Activated T-cell treated with anti-CD3 and anti-CD28 coated beads for 1 hour (primary cell): ENCODE data around the gene CORIN.

Source experiments
- DNase-seq: peaks from one replicate; pipeline ENCODE4 v3.0.0-alpha.2; 2020; ENCODE audit warnings: low read depth

CORIN gene, protein sequence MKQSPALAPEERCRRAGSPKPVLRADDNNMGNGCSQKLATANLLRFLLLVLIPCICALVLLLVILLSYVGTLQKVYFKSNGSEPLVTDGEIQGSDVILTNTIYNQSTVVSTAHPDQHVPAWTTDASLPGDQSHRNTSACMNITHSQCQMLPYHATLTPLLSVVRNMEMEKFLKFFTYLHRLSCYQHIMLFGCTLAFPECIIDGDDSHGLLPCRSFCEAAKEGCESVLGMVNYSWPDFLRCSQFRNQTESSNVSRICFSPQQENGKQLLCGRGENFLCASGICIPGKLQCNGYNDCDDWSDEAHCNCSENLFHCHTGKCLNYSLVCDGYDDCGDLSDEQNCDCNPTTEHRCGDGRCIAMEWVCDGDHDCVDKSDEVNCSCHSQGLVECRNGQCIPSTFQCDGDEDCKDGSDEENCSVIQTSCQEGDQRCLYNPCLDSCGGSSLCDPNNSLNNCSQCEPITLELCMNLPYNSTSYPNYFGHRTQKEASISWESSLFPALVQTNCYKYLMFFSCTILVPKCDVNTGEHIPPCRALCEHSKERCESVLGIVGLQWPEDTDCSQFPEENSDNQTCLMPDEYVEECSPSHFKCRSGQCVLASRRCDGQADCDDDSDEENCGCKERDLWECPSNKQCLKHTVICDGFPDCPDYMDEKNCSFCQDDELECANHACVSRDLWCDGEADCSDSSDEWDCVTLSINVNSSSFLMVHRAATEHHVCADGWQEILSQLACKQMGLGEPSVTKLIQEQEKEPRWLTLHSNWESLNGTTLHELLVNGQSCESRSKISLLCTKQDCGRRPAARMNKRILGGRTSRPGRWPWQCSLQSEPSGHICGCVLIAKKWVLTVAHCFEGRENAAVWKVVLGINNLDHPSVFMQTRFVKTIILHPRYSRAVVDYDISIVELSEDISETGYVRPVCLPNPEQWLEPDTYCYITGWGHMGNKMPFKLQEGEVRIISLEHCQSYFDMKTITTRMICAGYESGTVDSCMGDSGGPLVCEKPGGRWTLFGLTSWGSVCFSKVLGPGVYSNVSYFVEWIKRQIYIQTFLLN

DNA sequence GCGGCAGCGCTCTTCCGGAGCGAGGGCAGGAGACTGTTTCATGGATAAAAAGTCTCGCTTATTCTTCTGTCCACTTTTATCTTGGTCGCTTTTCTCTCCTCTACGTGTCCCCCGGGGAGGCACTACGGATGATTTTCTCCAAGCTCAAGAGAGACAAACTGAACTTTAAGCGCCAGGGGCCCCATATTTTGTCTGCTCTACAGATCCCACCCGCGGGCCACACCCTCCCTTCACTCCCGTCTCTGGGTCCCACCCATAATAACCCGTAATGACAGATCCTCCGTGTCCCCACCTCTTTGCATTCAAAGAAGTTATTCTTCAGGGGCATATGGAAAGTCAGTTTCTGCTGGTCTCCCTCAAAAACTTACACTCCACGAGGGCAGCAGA, at the start of gene CORIN:
TSS of gene CORIN (minus strand) at position 160 of the 387 bp plus-strand sequence. CDS start at position 42, 118 bp downstream.
- DNase-seq, result no peak

DNA sequence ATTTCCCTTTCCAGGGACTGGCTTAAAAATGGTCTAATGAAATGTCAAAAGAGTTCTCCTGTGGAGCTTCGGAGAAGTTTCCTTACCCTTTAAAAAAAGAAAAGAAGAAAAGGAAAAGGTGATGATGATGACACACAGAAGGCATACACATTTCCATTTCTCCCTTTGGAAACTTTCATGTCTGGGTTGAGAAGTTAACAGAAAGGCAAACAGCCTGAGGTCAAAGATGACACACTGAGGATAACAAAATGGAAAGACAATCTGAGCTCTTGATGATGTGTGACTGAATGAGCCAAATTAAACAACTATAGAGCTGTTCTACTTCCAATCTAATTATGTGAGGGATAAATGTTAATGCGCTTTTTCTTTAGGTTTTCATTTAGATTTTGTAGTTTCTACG, 44.4 kb upstream of the CORIN start:
- no peak for DNase-seq

DNA sequence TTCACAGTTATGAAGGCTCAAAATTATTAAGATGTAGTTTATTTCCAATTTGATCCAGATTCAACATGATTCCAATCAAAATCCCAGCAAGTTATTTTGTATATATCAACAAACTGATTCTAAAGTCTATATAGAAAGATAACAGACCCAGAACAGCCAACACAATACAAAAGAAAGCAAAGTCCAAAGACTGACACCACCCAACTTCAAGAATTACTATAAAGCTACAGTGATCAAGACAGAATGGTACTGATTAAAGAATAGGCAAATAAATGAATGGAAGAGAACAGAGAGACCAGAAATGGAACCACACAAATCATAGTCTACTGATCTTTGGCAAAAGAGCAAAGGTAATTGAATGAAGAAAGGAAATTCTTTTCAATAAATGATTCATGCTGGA, 41.6 kb upstream of the CORIN start:
- no peak for DNase-seq

DNA sequence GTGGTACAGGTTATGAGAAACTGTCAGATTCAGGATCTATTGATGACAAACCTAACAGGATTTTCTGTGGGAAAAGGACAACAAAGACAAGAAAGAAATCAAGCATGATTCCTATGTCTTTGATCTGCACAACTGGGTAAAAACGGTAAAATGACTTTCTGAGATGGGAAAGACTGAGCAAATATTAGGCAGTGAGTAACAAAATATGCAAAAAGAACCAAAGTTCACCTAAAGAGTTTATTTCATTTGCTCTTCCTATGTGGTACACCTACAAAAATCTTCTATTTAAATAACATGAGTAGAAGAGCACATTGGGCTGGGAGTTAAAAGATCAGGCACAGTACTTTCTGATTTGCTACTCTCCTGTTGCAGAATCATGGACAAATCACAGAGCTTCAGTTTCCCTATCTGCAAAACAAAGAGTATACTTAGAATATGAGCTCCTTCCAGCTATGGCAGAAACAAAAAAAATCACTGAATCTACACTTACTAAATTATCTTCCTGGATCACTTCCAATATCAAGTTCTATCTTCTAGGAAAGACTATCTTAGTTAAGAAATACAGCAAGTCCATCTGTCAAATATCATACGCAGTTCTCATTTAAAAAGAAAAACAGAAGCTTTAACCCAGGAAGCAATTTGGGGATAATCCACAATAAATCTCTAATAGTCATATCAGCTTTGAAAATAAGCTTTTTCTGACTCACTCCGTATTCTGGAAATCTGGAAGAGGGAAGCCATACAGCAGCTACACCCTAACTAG, 39.1 kb upstream of the CORIN start:
- DNase-seq, result no peak

DNA sequence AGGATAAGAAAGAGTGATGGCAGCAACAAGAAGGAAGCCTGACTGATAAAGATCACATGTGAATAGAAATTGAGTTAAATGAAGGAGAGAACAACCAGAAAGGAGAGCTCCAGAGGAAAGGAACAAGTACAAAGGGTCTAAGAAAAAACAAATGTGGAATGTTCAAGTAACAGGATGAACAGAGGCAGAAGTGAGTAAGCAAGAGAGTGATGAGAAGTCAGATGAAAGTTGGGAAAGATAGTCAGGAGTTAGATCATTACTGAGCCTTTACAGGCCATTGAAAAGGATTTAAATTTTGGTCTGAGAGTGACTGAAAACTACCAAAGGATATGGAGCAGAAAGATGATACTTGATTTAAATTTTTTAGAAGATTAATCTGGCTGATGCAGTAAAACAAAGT, 38.4 kb upstream of the CORIN start:
- no peak for DNase-seq

DNA sequence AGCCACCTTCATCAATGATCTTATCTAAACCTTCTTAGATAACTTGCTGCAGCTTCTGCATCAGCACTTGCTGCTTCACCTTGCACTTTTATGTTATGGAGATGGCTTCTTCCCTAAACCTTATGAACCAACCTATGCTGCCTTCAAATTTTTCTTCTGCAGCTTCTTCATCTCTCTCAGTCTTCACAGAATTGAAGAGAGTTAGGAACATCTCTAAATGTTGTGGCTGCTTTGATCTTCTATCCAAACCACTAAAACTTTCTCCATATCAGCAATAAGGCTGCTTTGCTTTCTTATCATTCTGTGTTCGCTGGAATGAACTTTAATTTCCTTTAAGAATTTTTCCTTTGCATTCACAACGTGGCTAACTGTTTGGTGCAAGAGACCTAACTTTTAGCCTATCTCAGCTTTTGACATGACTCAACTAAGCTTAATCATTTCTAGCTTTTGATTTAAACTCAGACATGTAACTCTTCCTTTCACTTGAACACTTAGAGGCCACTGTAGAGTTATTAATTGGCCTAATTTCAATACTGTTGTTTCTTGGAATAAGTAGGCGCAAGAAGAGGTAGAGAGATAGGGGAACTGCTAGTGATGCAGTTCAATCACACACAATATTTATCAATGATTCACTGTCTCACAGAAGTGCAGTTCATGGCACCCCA, 36.1 kb upstream of the CORIN start:
- no peak for DNase-seq

DNA sequence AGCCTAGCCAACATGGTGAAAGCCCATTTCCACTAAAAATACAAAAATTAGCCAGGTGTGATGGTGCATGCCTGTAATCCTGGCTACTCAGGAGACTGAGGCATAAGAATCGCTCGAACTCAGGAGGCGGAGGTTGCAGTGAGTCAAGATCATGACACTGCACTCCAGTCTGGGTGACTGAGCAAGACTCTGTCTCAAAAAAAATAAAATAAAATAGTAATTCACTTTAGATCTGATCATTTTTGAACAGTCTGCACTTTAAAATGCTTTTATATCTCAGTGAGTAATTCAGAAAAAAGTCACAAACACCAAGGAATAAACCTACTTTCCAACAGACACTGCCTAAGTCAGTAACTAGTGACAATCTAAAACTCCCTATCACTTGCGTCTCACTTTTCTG, 25.6 kb upstream of the CORIN start:
- no peak for DNase-seq

DNA sequence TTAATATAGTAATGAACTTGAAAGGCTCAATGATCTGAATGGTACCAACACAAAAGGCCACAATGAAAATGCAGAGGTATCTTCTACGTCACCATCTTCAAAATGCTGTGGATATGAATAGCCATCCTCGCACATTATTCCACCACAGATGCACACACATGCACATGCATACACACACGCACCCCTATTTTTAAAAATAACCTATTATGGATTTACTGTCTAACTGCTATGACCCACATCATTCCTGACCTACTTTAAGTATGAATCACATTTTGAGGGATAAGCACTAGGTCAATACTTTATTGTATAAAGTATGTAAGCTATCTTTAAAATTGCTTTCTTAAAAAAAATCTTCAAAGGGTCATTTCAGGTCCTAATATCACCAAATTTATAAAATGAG, 24.4 kb upstream of the CORIN start:
- no peak for DNase-seq

DNA sequence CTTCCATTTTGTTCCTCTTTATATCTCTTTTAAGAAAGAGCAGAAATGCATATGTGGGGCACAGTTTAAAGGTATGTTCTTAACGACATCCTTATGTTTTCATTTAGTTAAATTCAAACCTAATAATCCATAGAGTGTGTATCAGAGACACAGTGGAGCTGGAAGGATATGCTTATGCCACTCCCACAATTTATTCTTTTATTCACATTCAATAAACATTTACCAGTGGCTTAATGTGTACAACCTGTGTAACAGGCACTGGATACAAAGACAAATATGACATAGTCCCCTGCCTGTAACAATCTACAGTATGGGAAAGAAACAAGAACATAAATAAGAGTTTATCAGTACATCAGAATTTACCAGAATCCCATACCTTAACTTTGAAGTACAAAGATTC, 22.4 kb upstream of the CORIN start:
- DNase-seq, result no peak

DNA sequence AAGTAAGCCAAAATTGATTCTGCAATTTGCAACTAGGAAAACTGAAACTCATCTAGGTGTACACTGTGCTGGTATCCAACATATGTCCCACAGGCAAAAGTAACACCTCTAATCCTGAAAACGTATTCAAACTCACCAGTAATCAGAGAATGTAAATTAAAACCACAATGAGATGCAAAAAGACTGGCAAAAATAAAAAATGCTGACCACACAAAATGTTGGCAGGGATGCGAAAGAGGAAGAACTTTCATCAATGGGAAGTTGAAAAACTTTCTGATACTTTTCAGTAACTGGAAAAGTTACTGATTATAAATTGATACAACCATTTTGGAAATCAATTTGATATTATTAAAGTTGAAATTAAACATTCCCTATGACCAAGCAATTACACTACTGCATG, 20.1 kb upstream of the CORIN start:
- no peak for DNase-seq

DNA sequence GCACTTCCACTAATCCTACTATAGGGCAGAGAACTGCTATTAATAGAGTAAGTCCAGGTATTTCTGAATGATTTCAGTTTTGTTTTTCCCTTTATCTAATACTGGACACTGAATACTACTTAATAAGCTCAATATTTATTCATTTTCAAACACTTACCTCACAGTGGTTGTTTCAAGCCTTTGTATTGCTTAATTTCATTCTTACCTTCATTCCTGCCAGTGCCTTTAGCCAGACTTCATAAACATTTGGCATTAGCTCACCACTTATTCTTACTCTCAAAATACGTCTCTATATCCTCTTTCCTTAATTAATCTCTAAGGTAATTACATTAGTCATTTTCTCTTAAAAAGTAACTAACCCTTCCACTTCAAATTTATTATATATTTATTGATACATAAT, 18.8 kb upstream of the CORIN start:
- no peak for DNase-seq

DNA sequence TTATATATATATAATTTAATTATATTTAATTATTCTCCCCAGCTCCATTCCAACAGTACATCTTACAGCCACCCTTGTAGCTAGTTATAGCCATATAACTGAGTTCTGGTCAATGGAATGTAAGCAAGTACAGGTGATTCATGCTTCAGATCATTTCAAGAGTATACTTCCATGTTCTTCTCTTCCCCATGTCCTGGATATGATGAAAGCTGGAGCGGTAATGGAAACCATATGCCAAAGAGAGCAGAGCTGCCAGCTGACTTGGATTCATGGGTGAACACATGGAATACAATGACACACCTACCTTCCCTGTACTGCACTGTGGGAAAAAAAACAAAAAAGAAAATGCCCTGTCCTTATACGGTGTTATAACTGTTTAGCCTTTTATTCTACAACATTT, 17.5 kb upstream of the CORIN start:
- no peak for DNase-seq

DNA sequence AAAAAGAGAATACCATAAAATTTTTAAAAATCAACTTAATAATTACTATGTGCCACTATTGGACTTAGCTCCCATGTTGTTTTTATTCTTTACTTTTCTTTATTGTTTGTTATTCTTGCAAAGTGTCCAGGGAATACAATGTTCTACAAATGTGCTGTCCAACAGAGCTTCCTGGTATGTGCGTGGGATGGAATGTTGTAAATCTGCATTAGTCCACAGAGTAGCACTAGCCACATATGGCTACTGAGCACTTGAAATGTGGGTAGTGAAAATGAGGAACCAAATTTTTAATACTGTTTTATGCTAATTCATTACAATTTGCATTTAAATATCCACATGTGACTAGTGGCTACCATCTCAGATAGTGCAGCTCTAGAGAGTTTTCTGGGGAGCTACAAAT, 14.3 kb upstream of the CORIN start:
- no peak for DNase-seq

DNA sequence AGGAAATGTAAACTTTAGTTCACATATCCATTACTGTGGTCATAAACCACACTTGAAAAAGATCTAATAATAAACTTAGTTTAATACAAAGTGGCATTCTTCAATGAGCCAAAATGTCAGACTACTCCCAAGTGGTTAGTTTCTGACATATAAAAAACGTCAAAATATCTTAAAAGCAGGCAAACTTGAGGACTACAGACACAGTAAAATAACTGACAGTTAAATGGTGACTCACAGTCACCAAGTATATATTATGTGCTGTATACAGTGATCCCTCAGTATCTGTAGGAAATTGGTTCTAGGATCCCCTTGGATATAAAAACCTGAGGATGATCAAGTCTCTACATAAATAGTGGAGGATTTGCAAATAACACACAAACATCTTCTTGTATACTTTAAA, 11.6 kb upstream of the CORIN start:
- DNase-seq, result no peak

DNA sequence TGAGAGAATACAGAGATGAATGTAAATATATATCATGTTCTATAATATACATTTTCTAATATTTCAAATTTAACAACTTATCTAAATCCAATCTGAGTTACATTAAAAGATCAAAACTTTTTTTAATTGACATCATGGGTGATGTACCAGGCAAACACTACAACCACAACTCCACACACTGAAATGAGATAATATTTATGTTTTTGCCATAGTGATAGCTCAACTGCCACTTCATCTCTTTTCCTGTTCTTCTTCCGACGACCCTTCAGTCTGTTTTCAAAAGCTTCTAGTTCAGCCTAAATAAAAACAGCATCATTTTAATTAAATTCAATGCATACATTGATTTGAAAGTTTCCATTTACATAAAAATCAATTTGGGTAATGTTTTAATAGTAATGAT, 10.2 kb upstream of the CORIN start:
- DNase-seq, result no peak

DNA sequence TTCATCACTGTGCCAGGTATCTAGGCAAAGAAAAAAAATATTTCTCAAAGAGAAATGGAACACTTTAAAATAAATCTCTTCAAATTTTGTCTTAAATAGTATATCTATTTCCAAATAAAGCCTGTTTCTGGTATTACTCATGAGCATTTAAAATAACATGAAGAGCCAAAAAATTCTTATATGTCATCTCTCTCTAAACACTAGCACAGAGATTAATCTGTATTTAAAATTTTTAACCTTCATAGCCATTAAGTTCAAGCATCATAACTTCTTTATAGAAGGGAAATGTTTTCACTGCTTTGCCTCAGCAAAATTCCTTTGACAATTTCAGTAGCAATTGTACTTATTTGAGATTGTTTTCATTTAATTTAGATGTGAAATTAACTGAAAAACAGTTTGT, 5.1 kb upstream of the CORIN start:
- DNase-seq, result no peak

DNA sequence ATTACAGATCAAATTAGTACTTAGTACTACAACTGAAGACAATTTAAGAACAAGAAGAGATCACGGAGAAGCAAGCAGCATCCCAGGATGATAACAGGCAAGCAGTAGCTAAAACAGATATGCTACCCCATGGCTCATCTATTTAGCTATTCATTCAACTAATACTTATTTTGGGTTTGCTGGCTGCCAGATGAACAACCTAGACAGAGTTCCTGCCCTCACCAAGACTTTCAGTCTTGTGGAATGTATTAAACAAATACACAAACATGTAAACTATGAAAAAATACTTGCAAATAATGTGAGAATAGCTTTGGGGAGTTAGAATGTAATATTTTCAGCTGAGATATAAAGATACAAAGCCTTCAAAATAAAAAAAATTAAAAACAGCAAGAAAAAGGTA, 2.4 kb upstream of the CORIN start:
- DNase-seq, result no peak

DNA sequence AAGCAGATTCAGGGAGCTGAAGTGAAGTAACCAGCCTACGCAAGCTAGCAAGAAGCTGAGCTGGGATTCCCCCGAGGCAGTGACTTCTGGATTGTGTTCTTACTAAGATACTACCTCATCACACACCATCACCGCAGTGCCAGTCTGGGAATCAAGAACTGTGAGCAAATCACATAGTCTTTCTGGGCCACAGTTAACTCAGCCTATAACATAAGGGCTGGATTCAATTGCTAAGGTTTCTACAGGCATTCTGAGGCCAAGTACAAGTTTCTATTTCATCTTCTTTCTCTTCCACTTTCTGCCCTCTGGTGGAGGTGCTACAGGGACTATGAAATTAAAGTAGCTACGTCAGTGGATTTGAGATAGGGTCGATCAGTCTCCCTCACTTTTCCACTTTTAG, 1.4 kb upstream of the CORIN start:
- no peak for DNase-seq

DNA sequence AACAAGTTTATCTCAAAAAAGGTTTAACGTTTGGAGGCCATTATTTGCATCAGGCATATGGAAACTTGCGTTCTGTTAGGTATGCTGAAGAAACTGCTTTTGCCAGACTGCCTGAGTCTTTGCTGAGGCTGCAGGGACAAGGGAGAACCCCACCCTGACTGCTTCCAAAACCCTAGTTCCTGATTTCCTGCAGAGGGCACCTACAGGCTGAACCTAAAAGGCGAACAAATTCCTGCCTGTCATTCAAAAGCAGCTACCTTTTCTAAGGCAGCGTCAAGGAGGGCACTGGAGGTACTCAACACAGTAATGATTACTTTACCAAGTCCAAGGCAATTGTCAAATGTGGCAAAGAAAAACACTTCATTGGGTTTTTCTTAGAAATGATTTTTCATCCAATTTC, 578 bp upstream of the CORIN start:
- DNase-seq, result no peak

DNA sequence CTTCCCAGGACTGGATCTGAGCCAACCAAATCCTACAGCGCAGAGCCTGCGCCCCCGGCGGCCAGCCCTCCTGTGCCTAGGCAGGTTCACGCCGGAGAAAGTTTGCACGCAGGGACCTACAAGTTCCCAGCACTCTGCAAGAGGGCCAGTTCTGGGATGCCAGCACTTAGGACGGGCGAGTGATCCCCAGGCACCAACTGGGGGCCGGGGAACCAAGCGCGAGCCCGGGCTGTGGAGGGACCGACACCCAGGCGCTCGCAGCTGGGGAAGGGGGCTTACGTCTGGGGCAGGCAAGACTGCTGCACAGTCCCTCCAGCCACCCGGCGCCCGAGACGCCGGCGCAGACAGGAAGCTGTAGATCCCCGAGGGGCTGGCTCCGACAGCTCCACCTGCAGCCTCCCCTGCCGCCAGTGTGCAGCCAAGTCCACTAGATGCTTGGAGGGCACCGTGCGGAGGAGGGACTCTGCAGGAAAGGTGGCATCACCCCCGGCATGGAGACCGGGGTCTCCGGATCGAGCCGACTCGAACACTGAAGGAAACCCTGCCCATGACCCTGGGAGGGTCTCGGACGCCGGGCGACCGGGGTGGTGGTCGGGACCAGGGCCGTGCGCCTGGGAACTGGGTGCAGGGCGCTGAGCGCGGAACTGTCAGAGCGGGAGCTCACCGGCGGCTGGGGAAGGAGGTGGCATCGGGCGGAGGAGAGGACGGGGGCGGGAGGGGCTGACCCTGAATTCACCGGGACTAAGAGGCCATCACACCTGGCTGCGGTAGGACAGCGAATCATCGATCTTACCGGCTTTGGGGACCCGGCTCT, 566 bp downstream of the CORIN start:
- peak; percentile 26 for DNase-seq

DNA sequence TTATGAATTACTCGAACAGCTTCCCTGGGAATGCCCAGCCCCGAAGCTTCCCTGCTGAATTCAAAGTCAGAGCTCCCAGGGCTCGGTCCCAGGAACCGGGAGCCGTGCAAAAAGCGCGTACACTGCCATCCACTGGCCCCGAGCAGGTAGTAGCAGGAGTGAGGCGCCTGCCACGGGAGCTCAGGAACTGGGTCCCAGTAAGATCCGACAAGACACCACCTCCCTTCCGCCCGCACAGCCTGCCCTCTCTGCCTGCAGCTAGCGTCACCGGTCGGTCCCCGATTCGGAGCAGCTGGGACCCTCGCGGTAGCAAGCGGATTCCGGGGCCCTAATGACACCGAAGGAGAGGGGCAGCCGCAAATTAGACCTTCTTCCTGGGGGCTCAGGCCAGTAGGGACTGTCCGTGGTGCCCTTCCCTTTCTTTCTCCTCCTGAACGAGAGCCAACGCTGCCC, 1.2 kb downstream of the CORIN start:
- DNase-seq, result peak; percentile 16
